ENCODE results near the gene GJD2. TPM values are rescaled to one million over a fixed set of nuclear protein-coding genes. Genes with fewer than 3 reads are reported as not detected.

GJD2 gene
- total RNA-seq, 1 donor = not detected

- TF ChIP-seq CTCF (IDR thresholded peaks at IDR 0.05; ENCODE audit: insufficient read depth, low read depth, low read length) = no peak
- DNase-seq (ENCODE audit: low read depth) = peak; percentile 45
- no peak overlapping the region for H3K4me3 ChIP-seq (ENCODE audit: low read depth, low read length)
Measured at GRCh38 chr15:34721802-34722438, 32.9 kb downstream of the GJD2 start.

- no peak for DNase-seq (ENCODE audit: low read depth)
- no peak overlapping the region for H3K4me3 ChIP-seq (ENCODE audit: low read depth, low read length)
- no peak for TF ChIP-seq CTCF (IDR thresholded peaks at IDR 0.05; ENCODE audit: insufficient read depth, low read depth, low read length)
Measured at GRCh38 chr15:34721157-34721801, 33.5 kb downstream of the GJD2 start.

GRCh38 chr15:34719695-34720094, 35.1 kb downstream of the GJD2 start:
- no peak for TF ChIP-seq CTCF (IDR thresholded peaks at IDR 0.05; ENCODE audit: insufficient read depth, low read depth, low read length)
- H3K4me3 ChIP-seq (ENCODE audit: low read depth, low read length) = no peak overlapping the region
- no peak for DNase-seq (ENCODE audit: low read depth)

GRCh38 chr15:34718681-34719665, 35.8 kb downstream of the GJD2 start:
- DNase-seq (ENCODE audit: low read depth) = no peak
- TF ChIP-seq CTCF (IDR thresholded peaks at IDR 0.05; ENCODE audit: insufficient read depth, low read depth, low read length) = no peak
- no peak overlapping the region for H3K4me3 ChIP-seq (ENCODE audit: low read depth, low read length)

GRCh38 chr15:34717729-34718128, 37.1 kb downstream of the GJD2 start:
- no peak for DNase-seq (ENCODE audit: low read depth)

More at GRCh38 chr15:34717729-34718128, 37.1 kb downstream of the GJD2 start:
- H3K4me3 ChIP-seq (ENCODE audit: low read depth, low read length) = no peak overlapping the region
- TF ChIP-seq CTCF (IDR thresholded peaks at IDR 0.05; ENCODE audit: insufficient read depth, low read depth, low read length) = no peak

Measured in fibroblast of villous mesenchyme (primary cell).